ENCODE data around the gene KCNMB2.

Gene KCNMB2

DNA sequence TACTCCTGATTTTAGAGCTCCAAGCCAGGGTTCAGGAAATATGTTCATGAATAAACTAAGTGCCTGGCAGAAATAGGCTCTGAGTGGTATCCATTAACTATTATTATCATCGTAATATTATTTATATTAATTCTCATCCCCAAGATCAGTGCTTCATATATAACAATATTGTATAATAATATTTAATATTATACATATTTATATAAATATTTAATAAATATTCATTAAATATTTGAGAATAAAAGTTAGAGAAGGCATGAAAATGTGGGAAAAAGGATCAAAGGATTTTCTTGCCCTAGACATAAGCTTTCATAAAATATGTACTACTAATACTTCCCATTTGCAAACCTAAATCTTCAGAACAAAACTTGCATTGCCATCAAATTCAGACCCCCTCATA lies 338.9 kb downstream of the KCNMB2 start:
- DNase-seq (ENCODE audit: low read depth): no peak

DNA sequence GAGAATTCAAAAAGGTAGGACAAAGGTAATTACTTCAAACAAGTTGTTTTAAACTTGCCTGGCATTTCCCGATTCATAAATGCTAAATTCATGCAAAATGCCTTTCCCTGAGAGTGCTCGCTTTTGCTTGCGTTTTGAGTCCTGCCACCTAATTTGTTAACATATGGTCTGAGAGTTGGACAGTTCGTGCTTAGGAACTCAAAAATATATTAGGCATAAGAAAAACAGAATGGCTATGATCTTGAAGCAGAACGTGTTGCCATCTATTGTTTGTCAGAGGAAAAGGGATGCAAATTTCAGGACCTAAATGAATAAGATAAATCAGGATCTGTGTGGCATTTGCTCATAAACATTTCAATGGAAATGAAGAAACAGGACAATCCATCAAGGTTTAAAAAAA lies 339.6 kb downstream of the KCNMB2 start:
- no peak for DNase-seq (ENCODE audit: low read depth)

DNA sequence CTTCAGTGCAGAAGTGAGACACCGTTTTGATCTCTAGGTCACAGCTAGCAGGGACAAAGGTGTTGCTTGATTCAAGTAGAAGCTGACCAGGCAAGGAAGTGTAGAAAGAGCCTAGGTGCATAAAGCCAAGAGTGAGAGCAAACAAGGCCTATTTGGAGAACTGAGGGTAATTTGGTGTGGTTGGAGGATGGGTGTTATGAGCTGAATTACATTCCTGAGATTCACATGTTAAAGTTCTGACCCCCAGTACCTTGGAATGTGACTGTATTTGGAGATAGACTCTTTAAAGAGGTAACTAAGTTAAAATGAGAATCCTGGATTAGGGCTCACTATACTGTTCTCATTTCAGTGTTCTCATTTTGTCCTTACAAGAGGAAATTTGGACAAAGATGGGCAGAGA lies 344.0 kb downstream of the KCNMB2 start:
- DNase-seq (ENCODE audit: low read depth): no peak
